K562 (cell line): Measurements from ENCODE around the gene RNU6-1. TPM values are rescaled to one million over a fixed set of nuclear protein-coding genes. Genes with fewer than 3 reads are reported as not detected.

Experiments
- ATAC-seq: fragments of 200-7000 bp; cut with Tn5 transposase; 3 replicates; pipeline ENCODE4 v1.9.1; 2020; ENCODE audit warnings: moderate library complexity
- BruUV-seq: library from RNA; stranded (reverse); fragments of 400-500 nt; replicated peaks from 2 replicates; lab custom pipeline; 2021; lab: Mats Ljungman, UMichigan
- CTCF ChIA-PET: fragments of 300-600 bp; formaldehyde crosslinking; extraction: SDS; loops from one replicate; lab custom pipeline; 2021; ENCODE audit warnings: low intra/inter-chr PET ratio; lab: Yijun Ruan, JAX
- POLR2A ChIA-PET: fragments of 300-600, 350-650 bp; sonication (Branson Sonifier 250); formaldehyde crosslinking; extraction: SDS; loops from one replicate; lab custom pipeline; 2021; ENCODE audit warnings: antibody characterized with exemption, inconsistent platforms; lab: Yijun Ruan, JAX
- DNase-seq, 4 experiments: peaks; one replicate each; pipeline versions ENCODE4 v3.0.0 to v3.0.0-alpha.2; 2011 to 2018; ENCODE audit warnings: low spot score in 3 of 4, mixed read lengths in 3 of 4; ENCODE audit errors: extremely low read depth in 1 of 4
- FAIRE-seq: peaks from 2 replicates; lab custom pipeline; 2011; peaks lifted over from hg19 to GRCh38; lab: Jason Lieb, UNC
- H2AFZ ChIP-seq: 2 replicates; pipeline ENCODE4 v1.6.0; 2011; ENCODE audit warnings: low read depth, low read length, control low read depth, inconsistent platforms
- H3K27ac ChIP-seq: fragments of 200-600 bp; 3 replicates; pipeline ENCODE4 v1.8.0; 2011; ENCODE audit warnings: low read depth, mild to moderate bottlenecking, control low read depth, inconsistent platforms, low read length, moderate library complexity, mixed read lengths; ENCODE audit errors: extremely low read depth
- H3K27me3 ChIP-seq, 2 experiments: fragments of 300-600 bp in 1 of 2; 2 replicates in 1 of 2; 3 replicates in 1 of 2; pipeline versions ENCODE4 v1.6.0 to v1.8.0; 2011; ENCODE audit warnings: inconsistent platforms in 2 of 2, low read length in 2 of 2, mild to moderate bottlenecking in 1 of 2, mixed read lengths in 1 of 2, moderate library complexity in 1 of 2; ENCODE audit not compliant: control insufficient read depth in 2 of 2, insufficient read depth in 2 of 2
- H3K36me3 ChIP-seq: fragments of 300-600 bp; 3 replicates; pipeline ENCODE4 v1.8.0; 2011; ENCODE audit warnings: mild to moderate bottlenecking, low read length, inconsistent platforms; ENCODE audit not compliant: control insufficient read depth, insufficient read depth
- H3K4me1 ChIP-seq, 2 experiments: fragments of 200-600 bp in 1 of 2; replicated peaks in 1 of 2; 2 replicates in 1 of 2; 3 replicates in 1 of 2; pipeline versions ENCODE4 v1.5.1 to v1.8.0; 2011; ENCODE audit warnings: inconsistent platforms in 2 of 2, low read length in 2 of 2, mild to moderate bottlenecking in 1 of 2, mixed read lengths in 1 of 2, moderate library complexity in 1 of 2; ENCODE audit not compliant: control insufficient read depth in 2 of 2, insufficient read depth in 2 of 2
- H3K4me2 ChIP-seq: 2 replicates; pipeline ENCODE4 v1.6.1; 2011; ENCODE audit warnings: low read length, control low read depth, inconsistent platforms, mixed read lengths; ENCODE audit not compliant: insufficient read depth
- H3K4me3 ChIP-seq: fragments of 200-600 bp; sonication (generic), shearing (Covaris generic); 2 replicates; pipeline ENCODE4 v1.5.1; 2016; ENCODE audit warnings: control low read depth, inconsistent platforms
- H3K79me2 ChIP-seq: fragments of 200-600 bp; 3 replicates; pipeline ENCODE4 v1.8.0; 2011; ENCODE audit warnings: low read length, inconsistent platforms; ENCODE audit not compliant: control insufficient read depth, insufficient read depth
- H3K9ac ChIP-seq, 2 experiments: 2 replicates each; pipeline versions ENCODE4 v1.6.0 to v1.6.1; 2011; ENCODE audit warnings: low read depth in 2 of 2, low read length in 2 of 2, control low read depth in 1 of 2, inconsistent platforms in 1 of 2, mild to moderate bottlenecking in 1 of 2, mixed read lengths in 1 of 2; ENCODE audit not compliant: insufficient read depth in 1 of 2
- H3K9me1 ChIP-seq: one replicate; pipeline ENCODE4 v1.6.0; 2011; ENCODE audit warnings: inconsistent platforms, mild to moderate bottlenecking, low read length, moderate library complexity; ENCODE audit not compliant: control insufficient read depth, insufficient read depth
- H3K9me3 ChIP-seq: replicated peaks from 2 replicates; pipeline ENCODE4 v1.5.1; 2011; ENCODE audit warnings: low read depth, low read length, inconsistent platforms; ENCODE audit not compliant: control insufficient read depth, insufficient read depth
- H4K20me1 ChIP-seq: replicated peaks from 2 replicates; pipeline ENCODE4 v1.6.1; 2011; ENCODE audit warnings: low read length, inconsistent platforms, mixed read lengths; ENCODE audit not compliant: control insufficient read depth, insufficient read depth
- BRD9 ChIP-seq: fragments of 450-650 bp; IDR thresholded peaks from 2 replicates; pipeline ENCODE4 v1.6.1; 2018; ENCODE audit warnings: low read depth; ENCODE audit not compliant: partially characterized antibody
- CAMTA2 ChIP-seq: fragments of 250-450 bp; sonication (Bioruptor Pico); conservative IDR thresholded peaks from 2 replicates; pipeline ENCODE4 v1.5.1; 2022
- CSDE1 ChIP-seq, 2 experiments: fragments of 450-650 bp; IDR thresholded peaks; 2 replicates each; pipeline ENCODE4 v1.6.1; 2016; ENCODE audit warnings: mild to moderate bottlenecking in 1 of 2
- DMBX1 ChIP-seq: fragments of 250-450 bp; sonication (Bioruptor Pico); IDR thresholded peaks from 2 replicates; pipeline ENCODE4 v1.8.0; 2022; ENCODE audit warnings: inconsistent platforms, mild to moderate bottlenecking, moderate library complexity, borderline replicate concordance
- FOXM1 ChIP-seq, 2 experiments: fragments of 450-650 bp in 1 of 2; sonication (generic) in 1 of 2; formaldehyde crosslinking in 1 of 2; IDR thresholded peaks; 2 replicates each; pipeline versions ENCODE4 v1.6.1 to v1.9.0; 2017 to 2022; ENCODE audit warnings: low read depth in 2 of 2, mild to moderate bottlenecking in 2 of 2, missing genetic modification reagents in 1 of 2, moderate library complexity in 1 of 2
- FUS ChIP-seq: fragments of 200-400 bp; formaldehyde crosslinking; optimal IDR thresholded peaks from 2 replicates; pipeline ENCODE3; 2017; ENCODE audit warnings: low read depth, low read length
- KLF6 ChIP-seq: fragments of 250-450 bp; sonication (Bioruptor Pico); IDR thresholded peaks from 2 replicates; pipeline ENCODE4 v1.4.0; 2020; ENCODE audit warnings: mild to moderate bottlenecking, moderate library complexity, borderline replicate concordance
- LCOR ChIP-seq: sonication (generic); formaldehyde crosslinking; IDR thresholded peaks from 2 replicates; pipeline ENCODE4 v1.8.0; 2022; ENCODE audit warnings: mild to moderate bottlenecking, missing genetic modification reagents
- NBN ChIP-seq: fragments of 450-650 bp; IDR thresholded peaks from 2 replicates; pipeline ENCODE4 v1.6.1; 2016; ENCODE audit warnings: low read depth, mild to moderate bottlenecking
- SUPT5H ChIP-seq: fragments of 450-650 bp; IDR thresholded peaks from 2 replicates; pipeline ENCODE4 v1.6.1; 2016
- TAF15 ChIP-seq: fragments of 200-400 bp; formaldehyde crosslinking; IDR thresholded peaks from 2 replicates; pipeline ENCODE4 v1.6.1; 2017; ENCODE audit warnings: mild to moderate bottlenecking, low read depth, low read length, moderate library complexity
- ZHX1 ChIP-seq: fragments of 150-350 bp; conservative IDR thresholded peaks from 2 replicates; pipeline ENCODE4 v1.6.1; 2014; ENCODE audit warnings: low read length
- ZNF143 ChIP-seq: sonication (generic); formaldehyde crosslinking; IDR thresholded peaks from 2 replicates; pipeline ENCODE4 v1.9.0; 2022; ENCODE audit warnings: mild to moderate bottlenecking, missing genetic modification reagents
- ZNF184 ChIP-seq: sonication (generic); formaldehyde crosslinking; IDR thresholded peaks from 2 replicates; pipeline ENCODE4 v1.5.0; 2020; ENCODE audit warnings: missing genetic modification reagents
- ZNF239 ChIP-seq: fragments of 250-450 bp; sonication (Bioruptor Pico); IDR thresholded peaks from 2 replicates; pipeline ENCODE4 v1.4.0; 2020; ENCODE audit warnings: mild to moderate bottlenecking
- ZNF644 ChIP-seq: fragments of 200-800 bp; sonication (Bioruptor generic); IDR thresholded peaks from 2 replicates; pipeline ENCODE4 v1.6.1; 2016; ENCODE audit warnings: low read depth, missing genetic modification characterization, missing compliant biosample characterization
- ZNF699 ChIP-seq: fragments of 250-450 bp; sonication (Bioruptor Pico); IDR thresholded peaks from 2 replicates; pipeline ENCODE4 v1.8.0; 2021; ENCODE audit warnings: mild to moderate bottlenecking, moderate library complexity; ENCODE audit not compliant: insufficient replicate concordance
- WGBS: fragments of 100-300 bp; shearing (Covaris generic); methylation state at CpG from one replicate; pipeline ENCODE4 v1.1.6; 2016; ENCODE audit warnings: low coverage, mixed read lengths; ENCODE audit not compliant: insufficient coverage; ENCODE audit errors: missing lambda C conversion rate; 5-methylcytosine and 5-hydroxymethylcytosine counted together
- in situ Hi-C: fragments of 300-500 bp; cut with MboI; formaldehyde crosslinking; loops from 4 replicates; pipeline ENCODE4 v1.15.0; 2018; ENCODE audit warnings: inconsistent platforms, mixed read lengths
- intact Hi-C: fragments of 100-400 bp; cut with micrococcal nuclease; formaldehyde crosslinking; loops from 2 replicates; pipeline ENCODE4 v1.14.2; 2022
- polyA plus RNA-seq, 8 experiments: library from polyadenylated mRNA; depleted of rRNA in 4 of 8; stranded (reverse) in 5 of 8; unstranded in 3 of 8; fragments of >200 nt; fragmentation: Nextera tagmentation in 2 of 8; fragmentation: Illumina TruSeq in 1 of 8; extraction: Ambion mirVana in 2 of 8; extraction: Trizol in 1 of 8; gene quantifications; 2 replicates each; pipeline versions ENCODE4 v1.2.1 to v1.2.3, GENCODE V29; 2011 to 2014; ENCODE audit warnings: inconsistent platforms in 1 of 8, missing spikeins in 1 of 8
- total RNA-seq, 7 experiments: library from RNA; depleted of rRNA in 6 of 7; stranded (reverse); fragments of >200 nt in 6 of 7; fragmentation: Illumina TruSeq in 2 of 7; extraction: Trizol in 2 of 7; gene quantifications; 2 replicates each; pipeline versions ENCODE4 v1.2.1 to v1.2.3, GENCODE V29; 2011 to 2021; ENCODE audit warnings: low replicate concordance in 1 of 7

The RNU6-1 gene
- total and polyA plus RNA-seq, 9 of the 15 experiments (the other 6 are each of a cell fraction or from before 2014, with no cell fraction given), result not detected

GRCh38 chr15:67863442-67863987, 23.7 kb upstream of the RNU6-1 start:
- no TSS peak for BruUV-seq
- POLR2A ChIA-PET, result interaction anchor here (0.6 to 1.2 kb wide), 6 partner anchors 19 to 640 kb away, joined by 3 to 4 read pairs (median 3); no protein-coding TSS in a partner anchor
- TF ChIP-seq BRD9, result peak; percentile 44
- no peak for TF ChIP-seq FUS
- TF ChIP-seq SUPT5H, result no peak
- TF ChIP-seq ZNF699 (CRISPR knock-in tag), result no peak
- TF ChIP-seq ZHX1, result no peak
- TF ChIP-seq TAF15, result no peak
- TF ChIP-seq ZNF143 (CRISPR knock-in tag), result 0 out of 2 replicates have a peak, but pooled peaks have one; percentile 33
- TF ChIP-seq NBN, result no peak
- no peak for TF ChIP-seq ZNF644
- no peak for TF ChIP-seq FOXM1 (IDR thresholded peaks at IDR 0.05; ENCODE audit: low read depth)
- 0 out of 2 replicates have a peak, but pooled peaks have one; percentile 66 for TF ChIP-seq FOXM1 (CRISPR knock-in tag; IDR thresholded peaks at IDR 0.05; ENCODE audit: low read depth)
- peak; percentile 80 for TF ChIP-seq LCOR (CRISPR knock-in tag)
- no peak for TF ChIP-seq KLF6 (CRISPR knock-in tag)
- no peak for TF ChIP-seq CAMTA2 (CRISPR knock-in tag)
- no peak; the same call in 1 of the 2 replicates for TF ChIP-seq DMBX1 (CRISPR knock-in tag)
- no peak for TF ChIP-seq CSDE1 (IDR thresholded peaks at IDR 0.05)
- no peak; the same call in 1 of the 2 replicates for TF ChIP-seq ZNF239 (CRISPR knock-in tag)
- no peak for TF ChIP-seq ZNF184 (CRISPR knock-in tag)

More at GRCh38 chr15:67863442-67863987, 23.7 kb upstream of the RNU6-1 start:
- CTCF ChIA-PET, result interaction anchor here (0.6 to 2.3 kb wide), 11 partner anchors 13 to 957 kb away, joined by 3 to 13 read pairs (median 4); no protein-coding TSS in a partner anchor
- Histone ChIP-seq H3K4me3 (peak overlapping the region; percentile 40), H4K20me1 (no peaks in the 10 kb centered on the region), H3K4me1 (peaks cover 7 to 12% of the 10 kb centered on the region in 2 experiments; a peak in 4 of 5 replicates), H2AFZ (peak overlapping the region; percentile 98), H3K9me1 (no peaks in the 10 kb centered on the region), H3K27me3 (no peaks in the 10 kb centered on the region), H3K4me2 (peak overlapping the region; percentile 72), H3K9me3 (no peaks in the 10 kb centered on the region), H3K79me2 (no peaks in the 10 kb centered on the region), H3K27ac (peak overlapping the region; percentile 52; the same call in 1 of the 3 replicates), H3K9ac (peak overlapping the region; percentile 68 to 89; a peak in 3 of 4 replicates), H3K36me3 (no peaks in the 10 kb centered on the region)
- DNase-seq (peak; percentile 84 to 88 (median 84)), FAIRE-seq (peak; percentile 26), ATAC-seq (peak; percentile 99)
- 6% methylated on average over 34 of the region's 41 CpGs for WGBS
- intact Hi-C loops, result loop anchor here (1.0 to 5.0 kb wide), 4 partner anchors 74 to 349 kb away; no protein-coding TSS in a partner anchor
- in situ Hi-C loops, result loop anchor here (5.0 kb wide), 1 partner anchor 299 kb away; no protein-coding TSS in a partner anchor
